ENCODE measurements around the gene HSD17B11. TPM values are rescaled to one million over a fixed set of nuclear protein-coding genes. Genes with fewer than 3 reads are reported as not detected.
"Not testable (repeated sequence)": the region's sequence is repeated elsewhere in the genome, so short reads cannot be mapped to it uniquely, and the experiment has no call there.

HSD17B11 gene
- total RNA-seq, 1 donor from 2014 or later = 25.1 TPM

- DNase-seq (ENCODE audit: low read depth) = no peak
These were observed 15.5 kb upstream of the HSD17B11 start for GRCh38 chr4:87406462-87406861.

- DNase-seq (ENCODE audit: low read depth) = no peak
These were observed 14.3 kb upstream of the HSD17B11 start for GRCh38 chr4:87405211-87405820.

- not testable (repeated sequence) for DNase-seq (ENCODE audit: low read depth)
These were observed 12.7 kb upstream of the HSD17B11 start for GRCh38 chr4:87403732-87404131.

- no peak for DNase-seq (ENCODE audit: low read depth)
These were observed 9.0 kb upstream of the HSD17B11 start for GRCh38 chr4:87399954-87400353.

- no peak for DNase-seq (ENCODE audit: low read depth)
These were observed 8.2 kb upstream of the HSD17B11 start for GRCh38 chr4:87399148-87399547.

GRCh38 chr4:87395851-87396250, 4.9 kb upstream of the HSD17B11 start:
- not testable (repeated sequence) for DNase-seq (ENCODE audit: low read depth)

GRCh38 chr4:87395073-87395472, 4.1 kb upstream of the HSD17B11 start:
- DNase-seq (ENCODE audit: low read depth) = not testable (repeated sequence)

- no peak for DNase-seq (ENCODE audit: low read depth)
These were observed 1.2 kb upstream of the HSD17B11 start for GRCh38 chr4:87392183-87392582.

GRCh38 chr4:87391576-87392054, 627 bp upstream of the HSD17B11 start:
- DNase-seq (ENCODE audit: low read depth) = no peak

- DNase-seq (ENCODE audit: low read depth) = no peak
These were observed 467 bp downstream of the HSD17B11 start for GRCh38 chr4:87390551-87390890.

- not testable (repeated sequence) for DNase-seq (ENCODE audit: low read depth)
These were observed 933 bp downstream of the HSD17B11 start for GRCh38 chr4:87390055-87390454.

GRCh38 chr4:87388901-87389300, 2.1 kb downstream of the HSD17B11 start:
- no peak for DNase-seq (ENCODE audit: low read depth)

- DNase-seq (ENCODE audit: low read depth) = no peak
These were observed 3.8 kb downstream of the HSD17B11 start for GRCh38 chr4:87387237-87387636.

GRCh38 chr4:87384466-87385132, 6.4 kb downstream of the HSD17B11 start:
- DNase-seq (ENCODE audit: low read depth) = not testable (repeated sequence)

- DNase-seq (ENCODE audit: low read depth) = no peak
These were observed 8.1 kb downstream of the HSD17B11 start for GRCh38 chr4:87382931-87383330.

- DNase-seq (ENCODE audit: low read depth) = no peak
These were observed 8.9 kb downstream of the HSD17B11 start for GRCh38 chr4:87382116-87382515.

GRCh38 chr4:87377816-87378215, 13.2 kb downstream of the HSD17B11 start:
- DNase-seq (ENCODE audit: low read depth) = no peak

GRCh38 chr4:87375719-87376291, 15.2 kb downstream of the HSD17B11 start:
- DNase-seq (ENCODE audit: low read depth) = peak; percentile 77

- DNase-seq (ENCODE audit: low read depth) = no peak
These were observed 20.9 kb downstream of the HSD17B11 start for GRCh38 chr4:87370068-87370467.

- DNase-seq (ENCODE audit: low read depth) = no peak
These were observed 24.3 kb downstream of the HSD17B11 start for GRCh38 chr4:87366521-87367162.

GRCh38 chr4:87365348-87365747, 25.6 kb downstream of the HSD17B11 start:
- DNase-seq (ENCODE audit: low read depth) = no peak

GRCh38 chr4:87363552-87363951, 27.4 kb downstream of the HSD17B11 start:
- DNase-seq (ENCODE audit: low read depth) = no peak

Data from myocyte (in vitro differentiated cells).